ENCODE measurements around the gene MAML3. TPM values are rescaled to one million over a fixed set of nuclear protein-coding genes. Genes with fewer than 3 reads are reported as not detected.

MAML3 gene
- total RNA-seq, 1 experiment from 2014 or later = 0.89 TPM

GRCh38 chr4:139825523-139826014, 328.4 kb downstream of the MAML3 start:
- Mint-ChIP-seq H3K27ac (ENCODE audit: low read depth, unreplicated experiment) (no peak overlapping the region), H3K4me1 (ENCODE audit: insufficient read depth, unreplicated experiment) (no peaks in the 10 kb centered on the region), H3K27me3 (ENCODE audit: insufficient read depth, unreplicated experiment) (no peaks in the 10 kb centered on the region), H3K36me3 (ENCODE audit: insufficient read depth, unreplicated experiment) (no peaks in the 10 kb centered on the region), H3K4me3 (ENCODE audit: unreplicated experiment) (no peak overlapping the region), H3K9me3 (ENCODE audit: unreplicated experiment) (no peaks in the 10 kb centered on the region)
- DNase-seq (ENCODE audit: unreplicated experiment) = no peak
- POLR2A ChIA-PET = no interaction called here
- intact Hi-C loops (cut with micrococcal nuclease) = no loop called here
- CTCF ChIA-PET = no interaction called here
- TF ChIP-seq CTCF (IDR thresholded peaks at IDR 0.05; ENCODE audit: unreplicated experiment) = no peak
- BruUV-seq (replicated peaks) = no TSS peak

GRCh38 chr4:139824882-139825522, 329.0 kb downstream of the MAML3 start:
- no peak for TF ChIP-seq CTCF (IDR thresholded peaks at IDR 0.05; ENCODE audit: unreplicated experiment)
- H3K27ac Mint-ChIP-seq (ENCODE audit: low read depth, unreplicated experiment) = no peak overlapping the region
- ChIA-PET POLR2A (no interaction called here), CTCF (no interaction called here)
- no peaks in the 10 kb centered on the region for H3K9me3 Mint-ChIP-seq (ENCODE audit: unreplicated experiment)
- DNase-seq (ENCODE audit: unreplicated experiment) = no peak
- H3K36me3 Mint-ChIP-seq (ENCODE audit: insufficient read depth, unreplicated experiment) = no peaks in the 10 kb centered on the region
- H3K27me3 Mint-ChIP-seq (ENCODE audit: insufficient read depth, unreplicated experiment) = no peaks in the 10 kb centered on the region
- H3K4me1 Mint-ChIP-seq (ENCODE audit: insufficient read depth, unreplicated experiment) = no peaks in the 10 kb centered on the region
- no peak overlapping the region for H3K4me3 Mint-ChIP-seq (ENCODE audit: unreplicated experiment)
- BruUV-seq (replicated peaks) = no TSS peak
- intact Hi-C loops (cut with micrococcal nuclease) = no loop called here

GRCh38 chr4:139823746-139824145, 330.2 kb downstream of the MAML3 start:
- CTCF ChIA-PET = no interaction called here
- intact Hi-C loops (cut with micrococcal nuclease) = no loop called here
- DNase-seq (ENCODE audit: unreplicated experiment) = no peak
- Mint-ChIP-seq H3K36me3 (ENCODE audit: insufficient read depth, unreplicated experiment) (no peaks in the 10 kb centered on the region), H3K27me3 (ENCODE audit: insufficient read depth, unreplicated experiment) (no peaks in the 10 kb centered on the region), H3K4me1 (ENCODE audit: insufficient read depth, unreplicated experiment) (no peaks in the 10 kb centered on the region), H3K4me3 (ENCODE audit: unreplicated experiment) (no peak overlapping the region), H3K9me3 (ENCODE audit: unreplicated experiment) (no peaks in the 10 kb centered on the region), H3K27ac (ENCODE audit: low read depth, unreplicated experiment) (no peak overlapping the region)
- TF ChIP-seq CTCF (IDR thresholded peaks at IDR 0.05; ENCODE audit: unreplicated experiment) = no peak
- no TSS peak for BruUV-seq (replicated peaks)
- POLR2A ChIA-PET = interaction anchor here (0.7 kb wide), 1 partner anchor 9 kb away, joined by 3 read pairs; no protein-coding TSS in a partner anchor

GRCh38 chr4:139823345-139823744, 330.6 kb downstream of the MAML3 start:
- H3K9me3 Mint-ChIP-seq (ENCODE audit: unreplicated experiment) = no peaks in the 10 kb centered on the region
- POLR2A ChIA-PET = interaction anchor here (0.7 kb wide), 2 partner anchors 9 to 414 kb away, joined by 3 read pairs; no protein-coding TSS in a partner anchor
- BruUV-seq (replicated peaks) = no TSS peak
- TF ChIP-seq CTCF (IDR thresholded peaks at IDR 0.05; ENCODE audit: unreplicated experiment) = no peak
- intact Hi-C loops (cut with micrococcal nuclease) = no loop called here
- no peak overlapping the region for H3K4me3 Mint-ChIP-seq (ENCODE audit: unreplicated experiment)
- no peaks in the 10 kb centered on the region for H3K4me1 Mint-ChIP-seq (ENCODE audit: insufficient read depth, unreplicated experiment)
- no peaks in the 10 kb centered on the region for H3K27me3 Mint-ChIP-seq (ENCODE audit: insufficient read depth, unreplicated experiment)
- H3K36me3 Mint-ChIP-seq (ENCODE audit: insufficient read depth, unreplicated experiment) = no peaks in the 10 kb centered on the region
- DNase-seq (ENCODE audit: unreplicated experiment) = no peak
- no peak overlapping the region for H3K27ac Mint-ChIP-seq (ENCODE audit: low read depth, unreplicated experiment)
- CTCF ChIA-PET = interaction anchor here (0.6 kb wide), 1 partner anchor 120 kb away, joined by 3 read pairs; no protein-coding TSS in a partner anchor
